ENCODE results near the gene PRICKLE2.

Gene PRICKLE2

GRCh38 chr3:64190517-64191515 lies 34.5 kb downstream of the PRICKLE2 start:
- no peak overlapping the region for H3K4me2 ChIP-seq (ENCODE audit: low read length)

GRCh38 chr3:64188810-64189560 lies 36.3 kb downstream of the PRICKLE2 start:
- H3K27me3 ChIP-seq (ENCODE audit: control insufficient read depth, low read length) = no peaks in the 10 kb centered on the region
- H3K9me2 ChIP-seq (replicated peaks; ENCODE audit: control insufficient read depth, low read length) = no peaks in the 10 kb centered on the region
- no peak overlapping the region for H3K4me2 ChIP-seq (ENCODE audit: low read length)
- no peak overlapping the region for H3K4me3 ChIP-seq (ENCODE audit: low read length)
- TF ChIP-seq, protein P1, sequence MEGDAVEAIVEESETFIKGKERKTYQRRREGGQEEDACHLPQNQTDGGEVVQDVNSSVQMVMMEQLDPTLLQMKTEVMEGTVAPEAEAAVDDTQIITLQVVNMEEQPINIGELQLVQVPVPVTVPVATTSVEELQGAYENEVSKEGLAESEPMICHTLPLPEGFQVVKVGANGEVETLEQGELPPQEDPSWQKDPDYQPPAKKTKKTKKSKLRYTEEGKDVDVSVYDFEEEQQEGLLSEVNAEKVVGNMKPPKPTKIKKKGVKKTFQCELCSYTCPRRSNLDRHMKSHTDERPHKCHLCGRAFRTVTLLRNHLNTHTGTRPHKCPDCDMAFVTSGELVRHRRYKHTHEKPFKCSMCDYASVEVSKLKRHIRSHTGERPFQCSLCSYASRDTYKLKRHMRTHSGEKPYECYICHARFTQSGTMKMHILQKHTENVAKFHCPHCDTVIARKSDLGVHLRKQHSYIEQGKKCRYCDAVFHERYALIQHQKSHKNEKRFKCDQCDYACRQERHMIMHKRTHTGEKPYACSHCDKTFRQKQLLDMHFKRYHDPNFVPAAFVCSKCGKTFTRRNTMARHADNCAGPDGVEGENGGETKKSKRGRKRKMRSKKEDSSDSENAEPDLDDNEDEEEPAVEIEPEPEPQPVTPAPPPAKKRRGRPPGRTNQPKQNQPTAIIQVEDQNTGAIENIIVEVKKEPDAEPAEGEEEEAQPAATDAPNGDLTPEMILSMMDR (IDR thresholded peaks at IDR 0.05; ENCODE audit: low read depth, low read length, poor library complexity, severe bottlenecking) = no peak
- TF ChIP-seq EZH2phosphoT487 (IDR thresholded peaks at IDR 0.05; ENCODE audit: borderline replicate concordance, low read length) = no peak
- H3K27ac ChIP-seq (ENCODE audit: low read depth, low read length) = no peak overlapping the region
- H3K4me1 ChIP-seq (ENCODE audit: control insufficient read depth, low read length) = no peaks in the 10 kb centered on the region
- no peaks in the 10 kb centered on the region for H3K79me2 ChIP-seq (ENCODE audit: control insufficient read depth, low read length)
- H3K9me3 ChIP-seq (ENCODE audit: control insufficient read depth, insufficient read depth, low read length) = no peaks in the 10 kb centered on the region
- H3F3A ChIP-seq (ENCODE audit: control insufficient read depth, insufficient read depth) = no peaks in the 10 kb centered on the region
- H3K36me3 ChIP-seq (ENCODE audit: control insufficient read depth, low read length) = no peaks in the 10 kb centered on the region
- no peaks in the 10 kb centered on the region for H4K20me1 ChIP-seq (ENCODE audit: control insufficient read depth, insufficient read depth, low read depth, low read length)

More at GRCh38 chr3:64190517-64191515, 34.5 kb downstream of the PRICKLE2 start:
- Histone ChIP-seq H3K27ac (ENCODE audit: low read depth, low read length) (no peak overlapping the region), H3K9me3 (ENCODE audit: control insufficient read depth, insufficient read depth, low read length) (no peaks in the 10 kb centered on the region), H3K4me3 (ENCODE audit: low read length) (no peak overlapping the region), H3F3A (ENCODE audit: control insufficient read depth, insufficient read depth) (no peaks in the 10 kb centered on the region), H3K4me1 (ENCODE audit: control insufficient read depth, low read length) (no peaks in the 10 kb centered on the region), H3K79me2 (ENCODE audit: control insufficient read depth, low read length) (no peaks in the 10 kb centered on the region), H3K27me3 (ENCODE audit: control insufficient read depth, low read length) (no peaks in the 10 kb centered on the region), H3K36me3 (ENCODE audit: control insufficient read depth, low read length) (no peaks in the 10 kb centered on the region), H3K9me2 (replicated peaks; ENCODE audit: control insufficient read depth, low read length) (no peaks in the 10 kb centered on the region), H4K20me1 (ENCODE audit: control insufficient read depth, insufficient read depth, low read depth, low read length) (no peaks in the 10 kb centered on the region)
- TF ChIP-seq, protein P1 (IDR thresholded peaks at IDR 0.05; ENCODE audit: low read depth, low read length, poor library complexity, severe bottlenecking) = no peak
- no peak for TF ChIP-seq EZH2phosphoT487 (IDR thresholded peaks at IDR 0.05; ENCODE audit: borderline replicate concordance, low read length)

- H3K4me1 ChIP-seq (ENCODE audit: control insufficient read depth, low read length) = no peaks in the 10 kb centered on the region
- no peaks in the 10 kb centered on the region for H3K9me2 ChIP-seq (replicated peaks; ENCODE audit: control insufficient read depth, low read length)
- H3K79me2 ChIP-seq (ENCODE audit: control insufficient read depth, low read length) = no peaks in the 10 kb centered on the region
- no peaks in the 10 kb centered on the region for H3K27me3 ChIP-seq (ENCODE audit: control insufficient read depth, low read length)
- H3K4me2 ChIP-seq (ENCODE audit: low read length) = no peak overlapping the region
- no peaks in the 10 kb centered on the region for H4K20me1 ChIP-seq (ENCODE audit: control insufficient read depth, insufficient read depth, low read depth, low read length)
- TF ChIP-seq, protein P1 (IDR thresholded peaks at IDR 0.05; ENCODE audit: low read depth, low read length, poor library complexity, severe bottlenecking) = no peak
- no peak for TF ChIP-seq EZH2phosphoT487 (IDR thresholded peaks at IDR 0.05; ENCODE audit: borderline replicate concordance, low read length)
- H3K36me3 ChIP-seq (ENCODE audit: control insufficient read depth, low read length) = no peaks in the 10 kb centered on the region
- no peak overlapping the region for H3K4me3 ChIP-seq (ENCODE audit: low read length)
- H3K27ac ChIP-seq (ENCODE audit: low read depth, low read length) = no peak overlapping the region
- no peaks in the 10 kb centered on the region for H3K9me3 ChIP-seq (ENCODE audit: control insufficient read depth, insufficient read depth, low read length)
- H3F3A ChIP-seq (ENCODE audit: control insufficient read depth, insufficient read depth) = no peaks in the 10 kb centered on the region
Measured at GRCh38 chr3:64187065-64187959, 38.0 kb downstream of the PRICKLE2 start.

All from DOHH2 (cell line).